HFFc6 (cell line): ENCODE data around the gene STH. TPM values are rescaled to one million over a fixed set of nuclear protein-coding genes. Genes with fewer than 3 reads are reported as not detected.

ENCODE experiments used
- DNase-seq: peaks from one replicate; pipeline ENCODE4 v3.0.0-alpha.2; 2018
- H3K27ac Mint-ChIP-seq: 2 replicates; pipeline ENCODE4 v1.8.0; 2020; ENCODE audit warnings: mild to moderate bottlenecking, mixed read lengths
- H3K27me3 Mint-ChIP-seq: 2 replicates; pipeline ENCODE4 v1.8.0; 2021; ENCODE audit warnings: mild to moderate bottlenecking, moderate library complexity, mixed read lengths; ENCODE audit not compliant: insufficient read depth
- H3K36me3 Mint-ChIP-seq: 2 replicates; pipeline ENCODE4 v1.8.0; 2021; ENCODE audit warnings: low read depth, mixed read lengths
- H3K4me1 Mint-ChIP-seq: 2 replicates; pipeline ENCODE4 v1.8.0; 2020; ENCODE audit warnings: low read depth, mixed read lengths
- H3K4me3 Mint-ChIP-seq: 2 replicates; pipeline ENCODE4 v1.8.0; 2020; ENCODE audit warnings: mild to moderate bottlenecking, moderate library complexity, mixed read lengths
- H3K9me3 Mint-ChIP-seq: 2 replicates; pipeline ENCODE4 v1.8.0; 2020; ENCODE audit warnings: mild to moderate bottlenecking, mixed read lengths
- total RNA-seq, 6 experiments: library from RNA; stranded (reverse); fragmentation: NEBNext Ultra II Directional; extraction: Animal tissue kit (Norgen Biotek cat#: 25700); gene quantifications; 2 replicates in 1 of 6; 3 replicates in 5 of 6; pipeline ENCODE4 v1.2.3, GENCODE V29; 2021
- TF ChIP-seq, protein P1 (sequence below): fragments of 200-600 bp; sonication (generic); IDR thresholded peaks from 2 replicates; pipeline ENCODE4 v1.5.0; 2021; ENCODE audit warnings: antibody characterized with exemption, mild to moderate bottlenecking

Gene STH
- total RNA-seq, 6 experiments from 2014 or later, result not detected

DNA sequence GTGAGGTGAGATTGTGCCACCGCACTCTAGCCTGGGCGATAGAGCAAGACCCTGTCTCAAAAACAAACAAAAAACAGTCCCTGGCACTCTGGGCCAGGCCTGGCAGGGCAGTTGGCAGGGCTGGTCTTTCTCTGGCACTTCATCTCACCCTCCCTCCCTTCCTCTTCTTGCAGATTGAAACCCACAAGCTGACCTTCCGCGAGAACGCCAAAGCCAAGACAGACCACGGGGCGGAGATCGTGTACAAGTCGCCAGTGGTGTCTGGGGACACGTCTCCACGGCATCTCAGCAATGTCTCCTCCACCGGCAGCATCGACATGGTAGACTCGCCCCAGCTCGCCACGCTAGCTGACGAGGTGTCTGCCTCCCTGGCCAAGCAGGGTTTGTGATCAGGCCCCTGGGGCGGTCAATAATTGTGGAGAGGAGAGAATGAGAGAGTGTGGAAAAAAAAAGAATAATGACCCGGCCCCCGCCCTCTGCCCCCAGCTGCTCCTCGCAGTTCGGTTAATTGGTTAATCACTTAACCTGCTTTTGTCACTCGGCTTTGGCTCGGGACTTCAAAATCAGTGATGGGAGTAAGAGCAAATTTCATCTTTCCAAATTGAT is 24.8 kb downstream of the STH start:
- no peaks in the 10 kb centered on the region for H3K4me1 Mint-ChIP-seq
- H3K36me3 Mint-ChIP-seq, result peaks cover 12% of the 10 kb centered on the region
- peaks cover 5% of the 10 kb centered on the region for H3K27me3 Mint-ChIP-seq
- no peak overlapping the region for H3K27ac Mint-ChIP-seq
- H3K4me3 Mint-ChIP-seq, result no peak overlapping the region
- TF ChIP-seq, protein P1, sequence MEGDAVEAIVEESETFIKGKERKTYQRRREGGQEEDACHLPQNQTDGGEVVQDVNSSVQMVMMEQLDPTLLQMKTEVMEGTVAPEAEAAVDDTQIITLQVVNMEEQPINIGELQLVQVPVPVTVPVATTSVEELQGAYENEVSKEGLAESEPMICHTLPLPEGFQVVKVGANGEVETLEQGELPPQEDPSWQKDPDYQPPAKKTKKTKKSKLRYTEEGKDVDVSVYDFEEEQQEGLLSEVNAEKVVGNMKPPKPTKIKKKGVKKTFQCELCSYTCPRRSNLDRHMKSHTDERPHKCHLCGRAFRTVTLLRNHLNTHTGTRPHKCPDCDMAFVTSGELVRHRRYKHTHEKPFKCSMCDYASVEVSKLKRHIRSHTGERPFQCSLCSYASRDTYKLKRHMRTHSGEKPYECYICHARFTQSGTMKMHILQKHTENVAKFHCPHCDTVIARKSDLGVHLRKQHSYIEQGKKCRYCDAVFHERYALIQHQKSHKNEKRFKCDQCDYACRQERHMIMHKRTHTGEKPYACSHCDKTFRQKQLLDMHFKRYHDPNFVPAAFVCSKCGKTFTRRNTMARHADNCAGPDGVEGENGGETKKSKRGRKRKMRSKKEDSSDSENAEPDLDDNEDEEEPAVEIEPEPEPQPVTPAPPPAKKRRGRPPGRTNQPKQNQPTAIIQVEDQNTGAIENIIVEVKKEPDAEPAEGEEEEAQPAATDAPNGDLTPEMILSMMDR, result no peak
- H3K9me3 Mint-ChIP-seq, result no peaks in the 10 kb centered on the region
- no peak for DNase-seq

- Mint-ChIP-seq H3K27me3 (peaks cover 5% of the 10 kb centered on the region), H3K36me3 (peaks cover 19% of the 10 kb centered on the region), H3K27ac (no peak overlapping the region), H3K4me3 (no peak overlapping the region), H3K4me1 (no peaks in the 10 kb centered on the region), H3K9me3 (no peaks in the 10 kb centered on the region)
- no peak for DNase-seq
- TF ChIP-seq, protein P1, result no peak
Measured at GRCh38 chr17:46024590-46024989, 25.5 kb downstream of the STH start.

GRCh38 chr17:46025060-46025459 is 26.0 kb downstream of the STH start:
- Mint-ChIP-seq H3K36me3 (peaks cover 20% of the 10 kb centered on the region), H3K4me1 (no peaks in the 10 kb centered on the region), H3K9me3 (no peaks in the 10 kb centered on the region), H3K27ac (0 out of 2 replicates have a peak overlapping the region, but pooled peaks have one; percentile 17), H3K4me3 (no peak overlapping the region), H3K27me3 (peaks cover 5% of the 10 kb centered on the region)
- TF ChIP-seq, protein P1, result no peak
- no peak for DNase-seq

- TF ChIP-seq, protein P1, result no peak
- H3K4me3 Mint-ChIP-seq, result no peak overlapping the region; the same call in 1 of the 2 replicates
- no peaks in the 10 kb centered on the region for H3K9me3 Mint-ChIP-seq
- no peaks in the 10 kb centered on the region for H3K4me1 Mint-ChIP-seq
- H3K27me3 Mint-ChIP-seq, result peaks cover 6% of the 10 kb centered on the region
- no peak for DNase-seq
- H3K36me3 Mint-ChIP-seq, result peaks cover 25% of the 10 kb centered on the region
- H3K27ac Mint-ChIP-seq, result peak overlapping the region; percentile 17
Measured at GRCh38 chr17:46025510-46026165, 26.6 kb downstream of the STH start.

DNA sequence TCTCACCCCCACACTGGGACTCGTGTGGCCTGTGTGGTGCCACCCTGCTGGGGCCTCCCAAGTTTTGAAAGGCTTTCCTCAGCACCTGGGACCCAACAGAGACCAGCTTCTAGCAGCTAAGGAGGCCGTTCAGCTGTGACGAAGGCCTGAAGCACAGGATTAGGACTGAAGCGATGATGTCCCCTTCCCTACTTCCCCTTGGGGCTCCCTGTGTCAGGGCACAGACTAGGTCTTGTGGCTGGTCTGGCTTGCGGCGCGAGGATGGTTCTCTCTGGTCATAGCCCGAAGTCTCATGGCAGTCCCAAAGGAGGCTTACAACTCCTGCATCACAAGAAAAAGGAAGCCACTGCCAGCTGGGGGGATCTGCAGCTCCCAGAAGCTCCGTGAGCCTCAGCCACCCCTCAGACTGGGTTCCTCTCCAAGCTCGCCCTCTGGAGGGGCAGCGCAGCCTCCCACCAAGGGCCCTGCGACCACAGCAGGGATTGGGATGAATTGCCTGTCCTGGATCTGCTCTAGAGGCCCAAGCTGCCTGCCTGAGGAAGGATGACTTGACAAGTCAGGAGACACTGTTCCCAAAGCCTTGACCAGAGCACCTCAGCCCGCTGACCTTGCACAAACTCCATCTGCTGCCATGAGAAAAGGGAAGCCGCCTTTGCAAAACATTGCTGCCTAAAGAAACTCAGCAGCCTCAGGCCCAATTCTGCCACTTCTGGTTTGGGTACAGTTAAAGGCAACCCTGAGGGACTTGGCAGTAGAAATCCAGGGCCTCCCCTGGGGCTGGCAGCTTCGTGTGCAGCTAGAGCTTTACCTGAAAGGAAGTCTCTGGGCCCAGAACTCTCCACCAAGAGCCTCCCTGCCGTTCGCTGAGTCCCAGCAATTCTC is 27.4 kb downstream of the STH start:
- H3K4me3 Mint-ChIP-seq, result no peak overlapping the region
- no peak overlapping the region; the same call in 1 of the 2 replicates for H3K27ac Mint-ChIP-seq
- no peak for DNase-seq
- H3K36me3 Mint-ChIP-seq, result peaks cover 31% of the 10 kb centered on the region
- H3K9me3 Mint-ChIP-seq, result no peaks in the 10 kb centered on the region
- TF ChIP-seq, protein P1, result no peak
- no peaks in the 10 kb centered on the region for H3K4me1 Mint-ChIP-seq
- H3K27me3 Mint-ChIP-seq, result peaks cover 6% of the 10 kb centered on the region
